SK-N-SH (cell line): ENCODE measurements around the gene CD79A. TPM values are rescaled to one million over a fixed set of nuclear protein-coding genes. Genes with fewer than 3 reads are reported as not detected.

Source experiments
- CTCF ChIA-PET: fragments of 300-600, 350-600 bp; formaldehyde crosslinking; extraction: SDS; loops from one replicate; lab custom pipeline; 2021; lab: Yijun Ruan, JAX
- POLR2A ChIA-PET: fragments of 350-600 bp; sonication (Branson Sonifier 250); formaldehyde crosslinking; extraction: SDS; loops from one replicate; lab custom pipeline; 2020; ENCODE audit warnings: antibody characterized with exemption, inconsistent platforms; lab: Yijun Ruan, JAX
- DNase-seq: peaks from one replicate; pipeline ENCODE4 v3.0.0; 2012
- H2AFZ ChIP-seq: fragments of 200-600 bp; sonication (generic); 2 replicates; pipeline ENCODE4 v1.8.1; 2016; ENCODE audit warnings: antibody characterized with exemption, mild to moderate bottlenecking, low read depth
- H3F3A ChIP-seq: fragments of 200-600 bp; sonication (generic); replicated peaks from 2 replicates; pipeline ENCODE3; 2016; ENCODE audit warnings: antibody characterized with exemption, mild to moderate bottlenecking; ENCODE audit not compliant: insufficient read depth
- H3K27ac ChIP-seq, 2 experiments: fragments of 200-500 bp in 1 of 2; fragments of 200-600 bp in 1 of 2; sonication (Bioruptor generic) in 1 of 2; sonication (generic), shearing (Covaris generic) in 1 of 2; 2 replicates each; pipeline versions ENCODE4 v1.5.1 to v1.6.1; 2014 to 2016; ENCODE audit warnings: low read depth in 2 of 2, inconsistent platforms in 1 of 2, low read length in 1 of 2, mild to moderate bottlenecking in 1 of 2, mixed read lengths in 1 of 2
- H3K27me3 ChIP-seq: fragments of 200-600 bp; sonication (generic), shearing (Covaris generic); 2 replicates; pipeline ENCODE4 v1.6.1; 2016; ENCODE audit warnings: mixed run types; ENCODE audit not compliant: insufficient read depth
- H3K36me3 ChIP-seq, 2 experiments: fragments of 200-500 bp in 1 of 2; fragments of 200-600 bp in 1 of 2; sonication (Bioruptor generic) in 1 of 2; sonication (generic) in 1 of 2; replicated peaks in 1 of 2; 2 replicates each; pipeline versions ENCODE3 to v1.5.1; 2014 to 2016; ENCODE audit warnings: low read length in 1 of 2, mild to moderate bottlenecking in 1 of 2; ENCODE audit not compliant: insufficient read depth in 2 of 2, control insufficient read depth in 1 of 2
- H3K4me1 ChIP-seq, 2 experiments: fragments of 200-500 bp in 1 of 2; fragments of 200-600 bp in 1 of 2; sonication (Bioruptor generic) in 1 of 2; sonication (generic), shearing (Covaris generic) in 1 of 2; 2 replicates each; pipeline versions ENCODE4 v1.5.1 to v1.6.1; 2014 to 2016; ENCODE audit warnings: low read depth in 1 of 2, low read length in 1 of 2, mixed run types in 1 of 2; ENCODE audit not compliant: insufficient read depth in 2 of 2, control insufficient read depth in 1 of 2
- H3K4me2 ChIP-seq: fragments of 200-600 bp; sonication (generic), shearing (Covaris generic); 2 replicates; pipeline ENCODE4 v1.6.1; 2017; ENCODE audit warnings: mixed run types
- H3K4me3 ChIP-seq, 2 experiments: fragments of 200-500 bp in 1 of 2; fragments of 200-600 bp in 1 of 2; sonication (Bioruptor generic) in 1 of 2; sonication (generic), shearing (Covaris generic) in 1 of 2; 2 replicates each; pipeline versions ENCODE4 v1.5.1 to v1.8.1; 2014 to 2016; ENCODE audit warnings: low read depth in 2 of 2, inconsistent platforms in 1 of 2, low read length in 1 of 2, mild to moderate bottlenecking in 1 of 2, mixed read lengths in 1 of 2, moderate library complexity in 1 of 2
- H3K79me2 ChIP-seq: fragments of 200-600 bp; sonication (generic); 2 replicates; pipeline ENCODE4 v1.8.1; 2017; ENCODE audit warnings: mild to moderate bottlenecking; ENCODE audit not compliant: insufficient read depth
- H3K9ac ChIP-seq: fragments of 200-600 bp; sonication (generic); 2 replicates; pipeline ENCODE4 v1.6.1; 2017; ENCODE audit warnings: mixed run types
- H3K9me2 ChIP-seq: fragments of 200-600 bp; sonication (generic); 2 replicates; pipeline ENCODE4 v1.6.1; 2017; ENCODE audit warnings: mixed run types
- H3K9me3 ChIP-seq: fragments of 200-600 bp; sonication (generic); 2 replicates; pipeline ENCODE4 v1.6.1; 2017; ENCODE audit warnings: mixed run types, mild to moderate bottlenecking, moderate library complexity
- H4K20me1 ChIP-seq: fragments of 200-600 bp; sonication (generic); 2 replicates; pipeline ENCODE4 v1.6.1; 2017; ENCODE audit warnings: mild to moderate bottlenecking, mixed run types; ENCODE audit not compliant: insufficient read depth
- ELF1 ChIP-seq: IDR thresholded peaks from 2 replicates; pipeline ENCODE4 v1.4.0; 2012
- EZH2phosphoT487 ChIP-seq: fragments of 200-600 bp; sonication (generic); IDR thresholded peaks from 2 replicates; pipeline ENCODE4 v1.6.1; 2017; ENCODE audit warnings: low read depth, mixed run types, mild to moderate bottlenecking, antibody characterized with exemption, moderate library complexity, borderline replicate concordance
- FOSL2 ChIP-seq: IDR thresholded peaks from 2 replicates; pipeline ENCODE4 v1.4.0; 2012; ENCODE audit warnings: low read depth, mild to moderate bottlenecking, moderate library complexity, borderline replicate concordance
- FOXJ3 ChIP-seq: sonication (generic); formaldehyde crosslinking; IDR thresholded peaks from 2 replicates; pipeline ENCODE4 v1.5.1; 2020; ENCODE audit warnings: mild to moderate bottlenecking, missing genetic modification reagents
- FOXM1 ChIP-seq: IDR thresholded peaks from 2 replicates; pipeline ENCODE4 v1.4.0; 2012; ENCODE audit warnings: low read depth, mild to moderate bottlenecking
- GABPA ChIP-seq: IDR thresholded peaks from 2 replicates; pipeline ENCODE4 v1.4.0; 2012; ENCODE audit warnings: low read depth, mild to moderate bottlenecking
- MEF2A ChIP-seq: IDR thresholded peaks from 2 replicates; pipeline ENCODE4 v1.4.0; 2012; ENCODE audit warnings: low read depth, borderline replicate concordance
- NFIC ChIP-seq: IDR thresholded peaks from 2 replicates; pipeline ENCODE4 v1.4.0; 2012; ENCODE audit warnings: borderline replicate concordance
- NRF1 ChIP-seq: IDR thresholded peaks from 2 replicates; pipeline ENCODE4 v1.6.1; 2012; ENCODE audit warnings: low read depth, mild to moderate bottlenecking, low read length
- PBX3 ChIP-seq: IDR thresholded peaks from 2 replicates; pipeline ENCODE4; 2012
- POLR2AphosphoS5 ChIP-seq: IDR thresholded peaks from 2 replicates; pipeline ENCODE4 v1.6.1; 2012; ENCODE audit warnings: low read depth, low read length
- RCOR1 ChIP-seq: fragments of 150-350 bp; IDR thresholded peaks from 2 replicates; pipeline ENCODE4 v1.6.1; 2017; ENCODE audit warnings: antibody characterized with exemption, low read length
- REST ChIP-seq: IDR thresholded peaks from 2 replicates; pipeline ENCODE4 v1.6.1; 2012; ENCODE audit warnings: mild to moderate bottlenecking, low read depth, low read length, moderate library complexity
- RFX5 ChIP-seq: IDR thresholded peaks from 2 replicates; pipeline ENCODE4 v1.6.1; 2012; ENCODE audit warnings: mild to moderate bottlenecking, improper control_type of control experiment, low read length
- SIN3A ChIP-seq: IDR thresholded peaks from 2 replicates; pipeline ENCODE4 v1.6.1; 2012; ENCODE audit warnings: low read depth, mild to moderate bottlenecking, low read length, moderate library complexity, borderline replicate concordance
- SMC3 ChIP-seq: IDR thresholded peaks from 2 replicates; pipeline ENCODE4 v1.6.1; 2012; ENCODE audit warnings: low read depth, low read length, improper control_type of control experiment
- TEAD4 ChIP-seq: IDR thresholded peaks from 2 replicates; pipeline ENCODE4 v1.4.0; 2012; ENCODE audit warnings: mild to moderate bottlenecking, borderline replicate concordance; ENCODE audit not compliant: insufficient read depth
- YY1 ChIP-seq: IDR thresholded peaks from 2 replicates; pipeline ENCODE4 v1.4.0; 2012; ENCODE audit warnings: low read depth, mild to moderate bottlenecking
- WGBS: methylation state at CpG from one replicate; pipeline ENCODE4 v1.1.6; 2017; ENCODE audit warnings: low lambda C conversion rate; 5-methylcytosine and 5-hydroxymethylcytosine counted together
- polyA plus RNA-seq, 3 experiments: library from polyadenylated mRNA; depleted of rRNA; stranded (reverse); fragments of >200 nt; gene quantifications; 2 replicates each; pipeline ENCODE4 v1.2.3, GENCODE V29; 2012
- TF ChIP-seq, protein P1 (sequence below): IDR thresholded peaks from 2 replicates; pipeline ENCODE4 v1.4.0; 2012; ENCODE audit warnings: low read depth, borderline replicate concordance
- TF ChIP-seq, protein P2 (sequence below): fragments of 200-600 bp; sonication (generic); IDR thresholded peaks from 2 replicates; pipeline ENCODE4 v1.6.1; 2017; ENCODE audit warnings: antibody characterized with exemption, mild to moderate bottlenecking, moderate library complexity

CD79A gene
- polyA plus RNA-seq, 1 of the 3 experiments (the other 2 are of a cell fraction), result 0.20 TPM

GRCh38 chr19:41849067-41849466 is 28.0 kb upstream of the CD79A start:
- ChIA-PET CTCF (interaction anchor here (1.1 to 5.5 kb wide), 2 partner anchors 13 to 399 kb away, joined by 3 to 34 read pairs; no protein-coding TSS in a partner anchor), POLR2A (no interaction called here)

More at GRCh38 chr19:41849067-41849466, 28.0 kb upstream of the CD79A start:
- H3F3A ChIP-seq, result no peaks in the 10 kb centered on the region
- no peak overlapping the region for H3K9ac ChIP-seq
- no peaks in the 10 kb centered on the region for H3K9me2 ChIP-seq
- WGBS, result 17% methylated on average over 2 of the region's 2 CpGs
- no peaks in the 10 kb centered on the region for H4K20me1 ChIP-seq
- no peaks in the 10 kb centered on the region for H3K4me1 ChIP-seq
- H3K79me2 ChIP-seq, result no peaks in the 10 kb centered on the region
- no peak for DNase-seq
- no peak overlapping the region for H3K4me2 ChIP-seq
- H3K36me3 ChIP-seq, result no peaks in the 10 kb centered on the region
- peaks cover 55% of the 10 kb centered on the region for H3K27me3 ChIP-seq
- H3K27ac ChIP-seq, result no peak overlapping the region
- no peaks in the 10 kb centered on the region for H3K9me3 ChIP-seq
- no peak overlapping the region for H3K4me3 ChIP-seq
- no peak overlapping the region for H2AFZ ChIP-seq
- TF ChIP-seq RCOR1 (no peak), POLR2AphosphoS5 (no peak), REST (no peak), NFIC (no peak), FOSL2 (no peak), EZH2phosphoT487 (no peak), NRF1 (no peak), SIN3A (no peak), SMC3 (no peak), FOXJ3 (CRISPR knock-in tag) (no peak), ELF1 (no peak), PBX3 (no peak), GABPA (no peak), MEF2A (no peak), TEAD4 (no peak), FOXM1 (no peak), RFX5 (no peak), YY1 (no peak)
- TF ChIP-seq, protein P1, sequence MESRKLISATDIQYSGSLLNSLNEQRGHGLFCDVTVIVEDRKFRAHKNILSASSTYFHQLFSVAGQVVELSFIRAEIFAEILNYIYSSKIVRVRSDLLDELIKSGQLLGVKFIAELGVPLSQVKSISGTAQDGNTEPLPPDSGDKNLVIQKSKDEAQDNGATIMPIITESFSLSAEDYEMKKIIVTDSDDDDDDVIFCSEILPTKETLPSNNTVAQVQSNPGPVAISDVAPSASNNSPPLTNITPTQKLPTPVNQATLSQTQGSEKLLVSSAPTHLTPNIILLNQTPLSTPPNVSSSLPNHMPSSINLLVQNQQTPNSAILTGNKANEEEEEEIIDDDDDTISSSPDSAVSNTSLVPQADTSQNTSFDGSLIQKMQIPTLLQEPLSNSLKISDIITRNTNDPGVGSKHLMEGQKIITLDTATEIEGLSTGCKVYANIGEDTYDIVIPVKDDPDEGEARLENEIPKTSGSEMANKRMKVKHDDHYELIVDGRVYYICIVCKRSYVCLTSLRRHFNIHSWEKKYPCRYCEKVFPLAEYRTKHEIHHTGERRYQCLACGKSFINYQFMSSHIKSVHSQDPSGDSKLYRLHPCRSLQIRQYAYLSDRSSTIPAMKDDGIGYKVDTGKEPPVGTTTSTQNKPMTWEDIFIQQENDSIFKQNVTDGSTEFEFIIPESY, result no peak
- TF ChIP-seq, protein P2, sequence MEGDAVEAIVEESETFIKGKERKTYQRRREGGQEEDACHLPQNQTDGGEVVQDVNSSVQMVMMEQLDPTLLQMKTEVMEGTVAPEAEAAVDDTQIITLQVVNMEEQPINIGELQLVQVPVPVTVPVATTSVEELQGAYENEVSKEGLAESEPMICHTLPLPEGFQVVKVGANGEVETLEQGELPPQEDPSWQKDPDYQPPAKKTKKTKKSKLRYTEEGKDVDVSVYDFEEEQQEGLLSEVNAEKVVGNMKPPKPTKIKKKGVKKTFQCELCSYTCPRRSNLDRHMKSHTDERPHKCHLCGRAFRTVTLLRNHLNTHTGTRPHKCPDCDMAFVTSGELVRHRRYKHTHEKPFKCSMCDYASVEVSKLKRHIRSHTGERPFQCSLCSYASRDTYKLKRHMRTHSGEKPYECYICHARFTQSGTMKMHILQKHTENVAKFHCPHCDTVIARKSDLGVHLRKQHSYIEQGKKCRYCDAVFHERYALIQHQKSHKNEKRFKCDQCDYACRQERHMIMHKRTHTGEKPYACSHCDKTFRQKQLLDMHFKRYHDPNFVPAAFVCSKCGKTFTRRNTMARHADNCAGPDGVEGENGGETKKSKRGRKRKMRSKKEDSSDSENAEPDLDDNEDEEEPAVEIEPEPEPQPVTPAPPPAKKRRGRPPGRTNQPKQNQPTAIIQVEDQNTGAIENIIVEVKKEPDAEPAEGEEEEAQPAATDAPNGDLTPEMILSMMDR, result no peak
